AG09319 (cell line): ENCODE data around the gene PALLD.

Experiments used
- DNase-seq: peaks from one replicate; pipeline ENCODE4 v3.0.0-alpha.2; 2010; ENCODE audit warnings: low read depth; ENCODE audit errors: extremely low read depth
- CTCF ChIP-seq: IDR thresholded peaks from 2 replicates; pipeline ENCODE4 v1.5.1; 2011; ENCODE audit warnings: low read depth, mild to moderate bottlenecking, inconsistent platforms, low read length, moderate library complexity

Gene PALLD

DNA sequence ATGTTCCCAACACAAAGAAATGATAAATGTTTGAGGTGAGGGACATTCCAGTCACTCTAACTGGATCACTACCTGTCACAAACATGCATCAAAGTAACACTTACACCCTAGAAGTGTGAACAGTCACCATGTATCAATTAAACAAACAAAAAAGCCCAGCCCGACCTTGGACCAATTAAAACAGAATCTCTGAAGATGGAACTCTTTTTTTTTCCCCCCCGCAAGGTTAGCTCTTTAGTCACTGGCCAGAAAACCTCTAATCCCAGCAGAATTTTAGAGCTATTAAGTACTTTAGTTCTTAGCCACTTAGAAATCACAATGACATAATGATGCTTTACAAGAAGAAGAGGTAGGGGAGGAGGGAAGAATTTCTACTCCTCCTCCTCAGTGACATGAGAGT, 154.5 kb downstream of the PALLD start:
- TF ChIP-seq CTCF: no peak
- no peak for DNase-seq

GRCh38 chr4:168651864-168652263, 155.0 kb downstream of the PALLD start:
- TF ChIP-seq CTCF: no peak
- DNase-seq: no peak

DNA sequence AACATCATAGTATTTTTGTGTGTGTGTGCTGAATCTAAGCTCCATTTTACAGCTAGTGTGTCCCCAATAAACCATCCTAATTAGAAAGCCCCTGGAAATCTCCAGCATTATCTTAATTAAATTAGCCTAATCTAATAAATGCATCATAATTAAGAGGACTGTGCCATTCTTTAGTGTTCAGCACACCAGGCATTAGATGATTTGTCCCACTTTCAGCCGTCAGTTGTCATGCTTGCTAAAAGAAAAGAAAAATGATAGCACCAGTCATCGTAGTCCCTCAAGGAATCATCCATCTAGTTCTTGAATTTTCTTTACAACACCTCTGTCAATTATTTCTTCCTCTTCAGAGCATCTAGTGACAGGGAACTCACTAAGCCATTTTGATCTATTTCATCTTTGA, 155.9 kb downstream of the PALLD start:
- no peak for DNase-seq
- no peak for TF ChIP-seq CTCF

GRCh38 chr4:168654104-168654847, 157.4 kb downstream of the PALLD start:
- TF ChIP-seq CTCF: no peak
- DNase-seq: no peak

- no peak for DNase-seq
- no peak for TF ChIP-seq CTCF
These were observed 158.0 kb downstream of the PALLD start for GRCh38 chr4:168654848-168655174.

- TF ChIP-seq CTCF: no peak
- no peak for DNase-seq
These were observed 158.3 kb downstream of the PALLD start for GRCh38 chr4:168655182-168655581.

DNA sequence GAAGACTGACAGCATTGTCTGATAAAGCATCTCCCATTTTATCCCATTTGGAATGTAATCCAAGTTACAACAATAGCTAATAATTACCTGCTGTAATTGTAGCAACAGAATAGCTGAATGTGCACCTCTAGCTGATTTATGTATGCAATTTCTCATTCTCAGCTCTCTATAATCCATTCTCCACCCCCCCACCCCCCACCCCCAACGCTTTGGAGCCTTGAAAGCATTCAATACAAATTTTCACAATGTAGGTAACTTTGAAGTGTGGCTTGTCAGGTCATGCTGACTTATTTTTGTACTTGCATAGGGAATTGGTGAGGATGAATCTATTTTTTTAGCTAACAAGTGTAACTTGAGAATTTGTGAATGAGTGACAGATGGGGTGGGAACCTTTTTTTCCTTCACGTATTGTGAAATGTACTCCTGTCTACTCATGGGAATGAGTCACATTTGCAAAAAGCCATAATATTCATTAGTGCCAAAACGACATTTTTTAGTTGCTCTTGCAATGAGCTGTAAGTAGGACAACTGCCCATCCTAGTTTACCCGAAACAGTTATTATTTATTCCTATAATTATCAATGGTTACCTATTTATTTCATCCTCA, 159.3 kb downstream of the PALLD start:
- DNase-seq: no peak
- no peak for TF ChIP-seq CTCF
